OCI-LY7 (cell line): ENCODE results near the gene MAGEA1. TPM values are rescaled to one million over a fixed set of nuclear protein-coding genes. Genes with fewer than 3 reads are reported as not detected.

Source experiments
- BruUV-seq: library from RNA; stranded (reverse); fragments of 400-500 nt; replicated peaks from 2 replicates; lab custom pipeline; 2021; lab: Mats Ljungman, UMichigan
- CTCF ChIA-PET: fragments of 300-600 bp; sonication (Branson Sonifier 250); formaldehyde crosslinking; loops from one replicate; lab custom pipeline; 2022; ENCODE audit warnings: antibody characterized with exemption; ENCODE audit not compliant: unreplicated experiment; lab: Charles Lee
- POLR2A ChIA-PET: fragments of 300-600 bp; sonication (Branson Sonifier 250); formaldehyde crosslinking; loops from one replicate; lab custom pipeline; 2022; ENCODE audit warnings: antibody characterized with exemption; lab: Charles Lee
- DNase-seq: peaks from one replicate; pipeline ENCODE4 v3.0.0-alpha.2; 2015; ENCODE audit warnings: low spot score
- H2AFZ ChIP-seq: fragments of 200-600 bp; sonication (generic), shearing (Covaris generic); 2 replicates; pipeline ENCODE4 v1.6.1; 2014; ENCODE audit warnings: mild to moderate bottlenecking, antibody characterized with exemption, low read length, moderate library complexity
- H3K27ac ChIP-seq: fragments of 200-600 bp; sonication (generic); 2 replicates; pipeline ENCODE4 v1.5.1; 2014; ENCODE audit warnings: mixed run types, low read depth, mild to moderate bottlenecking, moderate library complexity, low read length, inconsistent platforms; ENCODE audit not compliant: poor library complexity, severe bottlenecking
- H3K36me3 ChIP-seq: fragments of 200-600 bp; sonication (generic); 2 replicates; pipeline ENCODE4 v1.6.1; 2014; ENCODE audit warnings: mild to moderate bottlenecking, antibody characterized with exemption, low read length, moderate library complexity, mixed read lengths; ENCODE audit not compliant: insufficient read depth
- H3K4me1 ChIP-seq: fragments of 200-600 bp; sonication (generic); 2 replicates; pipeline ENCODE4 v1.5.1; 2014; ENCODE audit warnings: mild to moderate bottlenecking, low read length; ENCODE audit not compliant: insufficient read depth, poor library complexity, severe bottlenecking
- H3K4me2 ChIP-seq: fragments of 200-600 bp; sonication (generic); 2 replicates; pipeline ENCODE4 v1.6.1; 2014; ENCODE audit warnings: mild to moderate bottlenecking, low read length
- H3K4me3 ChIP-seq: fragments of 200-600 bp; sonication (generic); 2 replicates; pipeline ENCODE4 v1.5.1; 2014; ENCODE audit warnings: mild to moderate bottlenecking, low read depth, low read length; ENCODE audit not compliant: poor library complexity, severe bottlenecking
- H3K79me2 ChIP-seq: fragments of 200-600 bp; sonication (generic); 2 replicates; pipeline ENCODE4 v1.6.1; 2016; ENCODE audit warnings: low read depth, mild to moderate bottlenecking, low read length, moderate library complexity, mixed read lengths; ENCODE audit not compliant: insufficient read depth
- H3K9me2 ChIP-seq: fragments of 200-600 bp; sonication (generic); 2 replicates; pipeline ENCODE4 v1.6.1; 2016; ENCODE audit warnings: mild to moderate bottlenecking, low read length, mixed read lengths; ENCODE audit not compliant: insufficient read depth
- H3K9me3 ChIP-seq: fragments of 200-600 bp; sonication (generic); 2 replicates; pipeline ENCODE4 v1.6.1; 2014; ENCODE audit warnings: mild to moderate bottlenecking, mixed run types, low read length, mixed read lengths
- H4K20me1 ChIP-seq: fragments of 200-600 bp; sonication (generic); 2 replicates; pipeline ENCODE4 v1.6.1; 2014; ENCODE audit warnings: mild to moderate bottlenecking, antibody characterized with exemption, low read length, moderate library complexity, mixed read lengths; ENCODE audit not compliant: insufficient read depth
- CTCF ChIP-seq: fragments of 200-600 bp; sonication (generic); conservative IDR thresholded peaks from 2 replicates; pipeline ENCODE4 v1.5.1; 2014; ENCODE audit warnings: mild to moderate bottlenecking, antibody characterized with exemption, low read length, moderate library complexity, mixed read lengths
- EZH2phosphoT487 ChIP-seq: fragments of 200-600 bp; sonication (generic); IDR thresholded peaks from 2 replicates; pipeline ENCODE4 v1.6.1; 2018; ENCODE audit warnings: low read depth, borderline replicate concordance, mild to moderate bottlenecking, mixed run types, antibody characterized with exemption, low read length, moderate library complexity, mixed read lengths
- intact Hi-C: fragments of 100-400 bp; cut with micrococcal nuclease; formaldehyde crosslinking; loops from one replicate; pipeline ENCODE4 v1.10.0; 2022; ENCODE audit not compliant: unreplicated experiment
- total RNA-seq, 2 experiments: library from RNA; depleted of rRNA in 1 of 2; stranded (reverse); fragments of >200 nt in 1 of 2; shearing (Covaris generic) in 1 of 2; gene quantifications; 2 replicates each; pipeline ENCODE4 v1.2.3, GENCODE V29; 2014 to 2022

MAGEA1 gene
- total RNA-seq, 2 experiments from 2014 or later, result not detected

GRCh38 chrX:153153516-153153915 lies 25.6 kb upstream of the MAGEA1 start:
- no peak overlapping the region for H3K4me2 ChIP-seq
- no peaks in the 10 kb centered on the region for H3K9me3 ChIP-seq
- no peaks in the 10 kb centered on the region for H3K9me2 ChIP-seq
- H2AFZ ChIP-seq, result no peak overlapping the region
- H3K4me3 ChIP-seq, result no peak overlapping the region
- TF ChIP-seq EZH2phosphoT487 (no peak), CTCF (no peak)
- H4K20me1 ChIP-seq, result no peaks in the 10 kb centered on the region
- BruUV-seq, result no TSS peak
- no peak for DNase-seq
- no peaks in the 10 kb centered on the region for H3K4me1 ChIP-seq
- H3K79me2 ChIP-seq, result no peaks in the 10 kb centered on the region
- H3K36me3 ChIP-seq, result no peaks in the 10 kb centered on the region
- POLR2A ChIA-PET, result no interaction called here
- no peak overlapping the region for H3K27ac ChIP-seq
- intact Hi-C loops, result no loop called here
- CTCF ChIA-PET, result no interaction called here

- TF ChIP-seq CTCF (no peak), EZH2phosphoT487 (no peak)
- Histone ChIP-seq H3K4me2 (no peak overlapping the region), H3K4me1 (no peaks in the 10 kb centered on the region), H3K36me3 (no peaks in the 10 kb centered on the region), H3K9me2 (no peaks in the 10 kb centered on the region), H3K9me3 (no peaks in the 10 kb centered on the region), H3K4me3 (no peak overlapping the region), H3K79me2 (no peaks in the 10 kb centered on the region), H3K27ac (no peak overlapping the region), H4K20me1 (no peaks in the 10 kb centered on the region), H2AFZ (no peak overlapping the region)
- BruUV-seq, result no TSS peak
- ChIA-PET CTCF (no interaction called here), POLR2A (no interaction called here)
- DNase-seq, result no peak
- intact Hi-C loops, result no loop called here
These were observed 21.6 kb upstream of the MAGEA1 start for GRCh38 chrX:153157450-153157849.

GRCh38 chrX:153158319-153158718 lies 20.8 kb upstream of the MAGEA1 start:
- intact Hi-C loops, result no loop called here
- CTCF ChIA-PET, result no interaction called here

More at GRCh38 chrX:153158319-153158718, 20.8 kb upstream of the MAGEA1 start:
- no peak for DNase-seq
- H2AFZ ChIP-seq, result no peak overlapping the region
- no peaks in the 10 kb centered on the region for H3K9me3 ChIP-seq
- H3K4me3 ChIP-seq, result no peak overlapping the region
- TF ChIP-seq EZH2phosphoT487 (no peak), CTCF (no peak)
- no peaks in the 10 kb centered on the region for H3K79me2 ChIP-seq
- no peaks in the 10 kb centered on the region for H3K36me3 ChIP-seq
- no TSS peak for BruUV-seq
- H3K4me2 ChIP-seq, result no peak overlapping the region
- no peak overlapping the region for H3K27ac ChIP-seq
- H4K20me1 ChIP-seq, result no peaks in the 10 kb centered on the region
- no peaks in the 10 kb centered on the region for H3K4me1 ChIP-seq
- POLR2A ChIA-PET, result no interaction called here
- no peaks in the 10 kb centered on the region for H3K9me2 ChIP-seq
